Upper lobe of right lung (tissue), 1 donor: ENCODE data around the gene SEMA6A. TPM values are rescaled to one million over a fixed set of nuclear protein-coding genes. Genes with fewer than 3 reads are reported as not detected.

Source experiments
- ATAC-seq: fragments of 200-7000 bp; cut with Tn5 transposase; one replicate; pipeline ENCODE4 v1.9.1; 2020; ENCODE audit warnings: mild to moderate bottlenecking, moderate library complexity
- DNase-seq: peaks from one replicate; pipeline ENCODE4 v3.0.0-alpha.2; 2020
- H3K27ac ChIP-seq: fragments of 200-600 bp; one replicate; pipeline ENCODE4 v1.8.0; 2022
- H3K27me3 ChIP-seq: fragments of 200-600 bp; one replicate; pipeline ENCODE4 v1.8.0; 2022; ENCODE audit warnings: mild to moderate bottlenecking
- H3K36me3 ChIP-seq: fragments of 200-600 bp; one replicate; pipeline ENCODE4 v1.8.0; 2022
- H3K4me1 ChIP-seq: fragments of 200-600 bp; one replicate; pipeline ENCODE4 v1.8.0; 2022
- H3K4me3 ChIP-seq: fragments of 200-600 bp; one replicate; pipeline ENCODE4 v1.8.0; 2022; ENCODE audit warnings: mild to moderate bottlenecking
- H3K9me3 ChIP-seq: fragments of 200-600 bp; one replicate; pipeline ENCODE4 v1.8.0; 2022
- CTCF ChIP-seq: fragments of 200-600 bp; IDR thresholded peaks from one replicate; pipeline ENCODE4 v1.8.0; 2022; ENCODE audit warnings: antibody characterized with exemption
- intact Hi-C: fragments of 100-400 bp; cut with DNase I; formaldehyde crosslinking; loops from one replicate; pipeline ENCODE4 v1.11.0; 2022
- total RNA-seq: library from RNA; stranded (reverse); fragmentation: NEBNext Ultra II Directional; extraction: Animal tissue kit (Norgen Biotek cat#: 25700); gene quantifications from one replicate; pipeline ENCODE4 v1.2.1, GENCODE V29; 2021
- donor health status: DM: no; HTN: yes; CAD: no; lungs with severe emphysema.

Gene SEMA6A
- total RNA-seq, 1 donor from 2014 or later, result 33.3 TPM

- no peaks in the 10 kb centered on the region for H3K4me1 ChIP-seq
- H3K9me3 ChIP-seq, result no peaks in the 10 kb centered on the region
- H3K27me3 ChIP-seq, result no peaks in the 10 kb centered on the region
- H3K4me3 ChIP-seq, result no peak overlapping the region
- DNase-seq, result no peak
- no peak overlapping the region for H3K27ac ChIP-seq
- no peak for ATAC-seq
- intact Hi-C loops, result no loop called here
- no peak for TF ChIP-seq CTCF
- no peaks in the 10 kb centered on the region for H3K36me3 ChIP-seq
Measured at GRCh38 chr5:116421080-116421629, 153.5 kb downstream of the SEMA6A start.

- TF ChIP-seq CTCF, result no peak
- peak; percentile 31 for ATAC-seq
Measured at GRCh38 chr5:116420540-116420939, 154.1 kb downstream of the SEMA6A start.

GRCh38 chr5:116419258-116419657 is 155.4 kb downstream of the SEMA6A start:
- Histone ChIP-seq H3K27me3 (no peaks in the 10 kb centered on the region), H3K4me3 (no peak overlapping the region), H3K9me3 (no peaks in the 10 kb centered on the region), H3K27ac (no peak overlapping the region), H3K4me1 (no peaks in the 10 kb centered on the region), H3K36me3 (no peaks in the 10 kb centered on the region)
- no peak for TF ChIP-seq CTCF
- ATAC-seq (no peak), DNase-seq (no peak)
- intact Hi-C loops, result no loop called here

More at GRCh38 chr5:116420540-116420939, 154.1 kb downstream of the SEMA6A start:
- no peaks in the 10 kb centered on the region for H3K36me3 ChIP-seq
- H3K4me1 ChIP-seq, result no peaks in the 10 kb centered on the region
- intact Hi-C loops, result no loop called here
- H3K9me3 ChIP-seq, result no peaks in the 10 kb centered on the region
- no peaks in the 10 kb centered on the region for H3K27me3 ChIP-seq
- H3K27ac ChIP-seq, result no peak overlapping the region
- DNase-seq, result no peak
- H3K4me3 ChIP-seq, result no peak overlapping the region

- H3K4me3 ChIP-seq, result no peak overlapping the region
- no peaks in the 10 kb centered on the region for H3K4me1 ChIP-seq
- no peaks in the 10 kb centered on the region for H3K36me3 ChIP-seq
- intact Hi-C loops, result no loop called here
- no peak overlapping the region for H3K27ac ChIP-seq
- no peak for TF ChIP-seq CTCF
- DNase-seq, result no peak
- no peaks in the 10 kb centered on the region for H3K9me3 ChIP-seq
- ATAC-seq, result no peak
- H3K27me3 ChIP-seq, result no peaks in the 10 kb centered on the region
Measured at GRCh38 chr5:116418774-116419173, 155.8 kb downstream of the SEMA6A start.

- Histone ChIP-seq H3K4me1 (no peaks in the 10 kb centered on the region), H3K27me3 (no peaks in the 10 kb centered on the region), H3K9me3 (no peaks in the 10 kb centered on the region), H3K4me3 (no peak overlapping the region), H3K36me3 (no peaks in the 10 kb centered on the region), H3K27ac (no peak overlapping the region)
- ATAC-seq, result no peak
- no peak for TF ChIP-seq CTCF
- no peak for DNase-seq
- intact Hi-C loops, result no loop called here
Measured at GRCh38 chr5:116418016-116418415, 156.6 kb downstream of the SEMA6A start.

- no peaks in the 10 kb centered on the region for H3K9me3 ChIP-seq
- no peak overlapping the region for H3K27ac ChIP-seq
- DNase-seq (no peak), ATAC-seq (no peak)
- no peaks in the 10 kb centered on the region for H3K4me1 ChIP-seq
- H3K36me3 ChIP-seq, result no peaks in the 10 kb centered on the region
- H3K4me3 ChIP-seq, result no peak overlapping the region
- no peak for TF ChIP-seq CTCF
- no peaks in the 10 kb centered on the region for H3K27me3 ChIP-seq
- intact Hi-C loops, result no loop called here
Measured at GRCh38 chr5:116415989-116416388, 158.6 kb downstream of the SEMA6A start.
